GM19463 (cell line): ENCODE results near the gene SDHD.
A peak's percentile ranks its signal among the peaks of the same experiment; 100 is the strongest.
"Not testable (repeated sequence)": the region's sequence is repeated elsewhere in the genome, so short reads cannot be mapped to it uniquely, and the experiment has no call there.

Experiments
- ATAC-seq: cut with Tn5 transposase; IDR thresholded peaks from one replicate; pipeline ENCODE4 v1.9.1; 2021; ENCODE audit warnings: mild to moderate bottlenecking, moderate library complexity; ENCODE audit not compliant: unreplicated experiment

Gene SDHD

GRCh38 chr11:112086422-112087191 lies at the start of gene SDHD, which contains the start of gene TIMM8B:
SDHD (plus strand) TSS chr11:112086873; CDS start chr11:112086908, 35 bp downstream.
TIMM8B (minus strand) TSS chr11:112086756; CDS start chr11:112086723, 33 bp downstream.
- peak; percentile 92 for ATAC-seq

DNA sequence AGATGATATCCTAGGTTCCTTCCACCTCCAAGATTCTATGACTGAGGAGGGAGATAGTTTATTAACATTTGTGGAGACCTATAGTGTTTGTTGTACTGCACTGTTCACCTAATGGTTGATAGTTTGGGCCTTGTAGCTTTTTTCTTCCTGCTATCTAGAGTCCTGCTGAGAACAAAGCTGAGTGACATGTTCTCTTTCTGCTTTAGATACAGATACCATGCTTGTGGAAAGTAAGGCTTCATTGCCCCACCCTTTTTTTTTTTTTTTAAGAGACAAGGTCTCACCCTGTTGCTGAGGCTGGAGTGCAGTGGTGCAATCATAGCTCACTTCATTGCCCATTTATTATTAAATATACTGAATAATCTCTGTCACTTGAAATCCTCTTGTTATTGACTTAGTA lies 49.1 kb upstream of the SDHD start:
- ATAC-seq: no peak

- ATAC-seq: no peak
These were observed 44.3 kb upstream of the SDHD start for GRCh38 chr11:112042161-112042960.

- ATAC-seq: no peak
These were observed 43.7 kb upstream of the SDHD start for GRCh38 chr11:112042961-112043304.

DNA sequence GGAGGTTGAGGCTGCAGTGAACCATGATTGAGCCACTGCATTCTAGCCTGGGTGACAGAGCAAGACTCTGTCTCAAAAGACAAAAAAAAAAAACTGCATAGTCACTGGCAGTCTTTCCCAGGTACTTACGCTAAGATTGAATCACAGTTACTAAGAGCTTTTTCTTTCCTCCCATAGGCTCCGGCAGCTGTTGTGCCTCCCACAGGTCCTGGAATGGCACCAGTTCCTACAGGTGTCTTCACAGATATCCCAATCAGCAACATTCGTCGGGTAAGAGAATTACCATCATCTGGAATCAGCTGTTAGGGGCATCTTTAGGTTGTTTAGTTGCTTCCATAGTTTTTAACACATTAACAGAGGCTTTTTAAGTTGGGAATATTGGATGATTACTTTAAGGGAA lies 41.7 kb upstream of the SDHD start:
- ATAC-seq: no peak

- not testable (repeated sequence) for ATAC-seq
These were observed 40.0 kb upstream of the SDHD start for GRCh38 chr11:112046647-112047046.

DNA sequence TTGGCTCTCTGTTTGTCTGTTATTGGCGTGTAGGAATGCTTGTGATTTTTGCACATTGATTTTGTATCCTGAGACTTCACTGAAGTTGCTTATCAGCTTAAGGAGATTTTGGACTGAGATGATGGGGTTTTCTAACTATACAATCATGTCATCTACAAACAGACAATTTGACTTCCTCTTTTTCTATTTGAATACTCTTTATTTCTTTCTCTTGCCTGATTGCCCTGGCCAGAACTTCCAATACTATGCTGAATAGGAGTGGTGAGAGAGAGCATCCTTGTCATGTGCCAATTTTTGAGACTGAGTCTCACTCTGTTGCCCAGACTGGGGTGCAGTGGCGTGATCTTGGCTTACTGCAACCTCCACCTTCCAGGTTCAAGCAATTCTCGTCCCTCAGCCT lies 38.4 kb upstream of the SDHD start:
- ATAC-seq: not testable (repeated sequence)

DNA sequence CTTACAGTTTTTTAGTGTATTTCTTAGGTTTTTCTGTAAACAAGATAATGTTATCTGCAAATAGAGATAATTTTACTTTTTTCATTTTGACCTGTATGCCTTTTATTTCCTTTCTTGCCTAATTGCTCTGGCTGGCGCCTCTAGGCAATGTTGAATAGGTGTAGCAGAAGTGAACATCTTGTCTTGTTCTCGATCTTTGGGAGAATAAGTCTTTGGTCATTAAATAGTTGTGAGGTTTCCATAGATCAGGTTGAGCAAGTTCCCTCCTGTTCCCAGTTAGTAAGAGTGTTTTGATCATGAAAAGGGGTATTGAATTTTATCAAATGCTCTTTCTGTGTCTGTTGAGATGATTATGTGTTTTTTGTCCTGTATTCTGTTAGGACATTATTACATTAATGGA lies 36.9 kb upstream of the SDHD start:
- ATAC-seq: no peak

GRCh38 chr11:112050721-112051120 lies 36.0 kb upstream of the SDHD start:
- peak; percentile 83 for ATAC-seq

GRCh38 chr11:112051768-112052167 lies 34.9 kb upstream of the SDHD start:
- no peak for ATAC-seq

DNA sequence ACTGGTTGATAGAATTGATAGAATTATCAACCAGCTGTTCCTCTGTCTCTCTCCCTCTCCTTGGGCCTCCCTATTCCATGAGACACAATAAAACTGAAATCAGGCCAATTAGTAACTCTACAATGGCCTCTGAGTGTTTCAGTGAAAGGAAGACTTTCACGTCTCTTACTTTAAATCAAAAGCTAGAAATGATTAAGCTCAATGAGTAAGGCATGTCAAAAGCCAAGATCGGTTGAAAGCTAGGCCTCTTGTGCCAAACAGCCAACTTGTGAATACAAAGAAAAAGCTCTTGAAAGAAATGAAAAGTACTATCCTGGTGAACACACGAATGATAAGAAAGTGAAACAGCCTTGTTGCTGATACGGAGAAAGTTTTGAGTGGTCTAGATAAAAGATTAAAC lies 29.5 kb upstream of the SDHD start:
- no peak for ATAC-seq

- ATAC-seq: no peak
These were observed 28.6 kb upstream of the SDHD start for GRCh38 chr11:112058103-112058502.

DNA sequence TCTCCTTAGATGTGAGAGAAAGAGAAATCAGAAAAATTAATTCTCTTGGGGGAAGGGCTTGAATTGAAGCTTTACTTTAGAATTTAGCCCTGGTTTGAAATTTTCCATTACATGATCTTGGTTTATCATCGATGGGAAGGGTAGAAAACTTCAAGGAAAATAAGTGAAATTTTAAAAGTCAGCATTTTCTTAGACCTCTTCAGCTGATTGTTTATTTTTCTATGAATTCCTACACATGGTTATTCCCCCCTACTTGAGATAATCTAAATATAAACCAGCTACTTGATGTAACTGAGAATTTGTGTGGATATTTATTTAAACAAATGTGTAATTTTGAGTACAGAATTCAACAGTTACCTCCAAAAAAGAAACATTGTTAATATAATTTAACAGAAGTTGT lies 23.8 kb upstream of the SDHD start:
- no peak for ATAC-seq

- ATAC-seq: peak; percentile 91
These were observed 12.5 kb upstream of the SDHD start, which contains the start of the genes NKAPD1 and PIH1D2 for GRCh38 chr11:112073941-112074811. NKAPD1 (plus strand) TSS chr11:112074299; CDS start chr11:112075575, 1,276 bp downstream. PIH1D2 (minus strand) TSS chr11:112074017; CDS start chr11:112073174, 843 bp downstream.

GRCh38 chr11:112082729-112083128 lies 3.9 kb upstream of the SDHD start:
- ATAC-seq: no peak

DNA sequence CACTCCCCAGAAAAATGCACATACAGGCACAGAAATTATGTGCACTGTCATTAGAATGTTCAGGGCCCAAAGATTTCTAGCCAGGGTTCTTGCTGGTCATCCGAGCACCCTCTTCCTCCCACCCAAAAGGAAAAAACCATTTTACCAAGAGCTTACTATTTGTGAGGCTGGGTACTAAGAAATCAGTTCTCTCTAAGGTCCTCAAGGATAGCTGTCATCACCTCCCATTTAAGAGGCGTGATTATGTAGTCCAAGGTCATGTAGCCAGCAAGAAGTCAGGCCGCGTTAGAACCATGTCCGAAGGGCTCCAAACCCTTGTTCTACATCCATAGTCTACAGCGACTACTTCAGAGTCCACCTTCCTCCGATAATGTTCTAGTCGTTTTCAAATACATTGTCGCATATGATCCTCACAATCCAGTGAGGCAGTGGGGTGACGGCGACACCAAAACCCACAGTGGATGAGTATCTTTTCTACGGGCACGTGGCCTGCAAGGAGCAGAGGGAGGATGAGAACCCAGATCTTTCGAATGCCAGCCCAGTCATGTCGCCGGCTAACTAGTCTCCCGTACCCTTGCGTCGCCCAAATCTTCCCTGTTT lies 751 bp upstream of the SDHD start:
- peak; percentile 27 for ATAC-seq

- no peak for ATAC-seq
These were observed 539 bp downstream of the SDHD start for GRCh38 chr11:112087212-112087611.

DNA sequence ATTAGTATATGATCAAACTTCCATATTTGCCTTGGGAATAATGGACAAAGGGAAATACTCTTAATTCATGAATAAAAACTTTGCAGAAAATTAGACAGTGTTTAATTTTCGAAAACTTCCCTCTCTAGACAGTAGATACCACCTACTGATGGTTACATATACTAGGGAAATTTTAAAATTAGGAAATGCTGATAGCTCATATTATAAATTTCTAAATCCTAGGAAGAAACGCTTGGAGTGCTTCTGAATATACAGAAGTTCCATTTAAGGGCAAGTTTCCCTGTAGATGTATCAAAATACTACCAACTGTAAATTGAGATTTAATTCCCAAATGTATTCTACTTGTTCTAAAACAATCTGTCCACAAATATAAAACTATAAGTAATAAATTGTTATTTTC lies 8.6 kb downstream of the SDHD start:
- ATAC-seq: not testable (repeated sequence)

DNA sequence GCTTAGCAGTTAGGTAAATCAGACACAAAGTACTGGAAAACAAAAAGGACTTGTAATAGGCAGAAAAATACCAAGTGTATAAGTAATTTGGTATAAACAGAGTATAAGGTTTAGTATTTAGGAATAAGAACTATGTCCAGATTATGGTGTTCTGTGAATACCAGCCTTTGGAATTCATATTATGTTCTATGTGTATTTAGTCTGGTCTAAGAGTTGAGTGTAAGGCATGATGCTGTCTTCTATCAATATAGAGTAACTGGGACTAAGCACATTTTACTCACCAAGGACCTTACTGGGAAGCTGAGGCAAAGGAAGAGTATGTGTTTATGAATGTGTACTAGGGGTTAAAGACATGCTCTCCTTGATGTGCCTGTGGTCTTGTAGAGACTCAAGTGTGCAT lies 9.5 kb downstream of the SDHD start:
- ATAC-seq: no peak

DNA sequence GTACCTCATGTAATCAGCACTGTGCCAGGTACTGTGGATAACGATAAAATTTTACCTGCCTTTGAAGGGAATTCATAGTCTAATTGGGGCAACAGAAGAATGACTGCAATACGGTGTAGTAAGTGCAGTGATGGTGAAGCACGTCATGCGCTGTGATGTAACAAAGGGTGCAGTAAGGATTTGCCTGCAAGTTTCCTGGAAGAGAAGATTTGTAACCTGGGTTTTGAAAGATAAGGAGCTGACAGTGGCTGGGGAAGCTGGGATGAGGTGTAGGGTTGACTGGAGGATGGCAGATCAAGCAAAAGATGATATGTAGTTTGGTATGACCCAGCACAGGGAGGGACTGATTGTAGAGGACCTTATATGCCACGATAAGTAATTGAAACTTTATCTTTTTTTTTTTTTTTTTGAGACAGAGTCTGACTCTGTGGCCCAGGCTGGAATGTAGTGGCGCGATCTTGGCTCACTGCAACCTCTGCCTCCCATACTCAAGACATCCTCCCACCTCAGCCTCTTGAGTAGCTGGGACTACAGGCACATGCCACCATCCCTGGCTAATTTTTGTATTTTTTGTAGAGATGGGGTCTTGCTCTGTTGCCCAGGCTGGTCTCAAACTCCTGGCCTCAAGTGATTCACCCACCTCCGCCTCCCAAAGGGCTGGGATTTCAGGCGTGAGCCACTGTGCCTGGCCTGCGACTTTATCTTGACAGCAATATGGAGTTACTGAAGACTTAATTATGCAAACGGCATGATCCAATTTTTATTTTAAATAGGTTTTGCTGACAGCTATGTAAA lies 11.3 kb downstream of the SDHD start:
- no peak for ATAC-seq
